Measurements from ENCODE around the gene SIRT2. TPM values are rescaled to one million over a fixed set of nuclear protein-coding genes. Genes with fewer than 3 reads are reported as not detected.
"Not testable (repeated sequence)": the region's sequence is repeated elsewhere in the genome, so short reads cannot be mapped to it uniquely, and the experiment has no call there.

SIRT2 gene
- total RNA-seq, 1 donor from 2014 or later, result 43.5 TPM

GRCh38 chr19:38893341-38893771, 6.1 kb downstream of the SIRT2 start:
- no peak for DNase-seq (ENCODE audit: low read depth)
- H3K4me3 ChIP-seq (ENCODE audit: low read depth, low read length), result no peak overlapping the region
- TF ChIP-seq CTCF (conservative IDR thresholded peaks at IDR 0.05; ENCODE audit: low read depth, low read length), result no peak

GRCh38 chr19:38892841-38893240, 6.6 kb downstream of the SIRT2 start:
- no peak for DNase-seq (ENCODE audit: low read depth)
- no peak overlapping the region for H3K4me3 ChIP-seq (ENCODE audit: low read depth, low read length)
- no peak for TF ChIP-seq CTCF (conservative IDR thresholded peaks at IDR 0.05; ENCODE audit: low read depth, low read length)

- no peak for TF ChIP-seq CTCF (conservative IDR thresholded peaks at IDR 0.05; ENCODE audit: low read depth, low read length)
- no peak for DNase-seq (ENCODE audit: low read depth)
- H3K4me3 ChIP-seq (ENCODE audit: low read depth, low read length), result no peak overlapping the region
These were observed 7.6 kb downstream of the SIRT2 start for GRCh38 chr19:38891771-38892170.

- H3K4me3 ChIP-seq (ENCODE audit: low read depth, low read length), result no peak overlapping the region
- no peak for TF ChIP-seq CTCF (conservative IDR thresholded peaks at IDR 0.05; ENCODE audit: low read depth, low read length)
- DNase-seq (ENCODE audit: low read depth), result no peak
These were observed 8.7 kb downstream of the SIRT2 start for GRCh38 chr19:38890686-38891085.

GRCh38 chr19:38889803-38890202, 9.6 kb downstream of the SIRT2 start:
- no peak for DNase-seq (ENCODE audit: low read depth)
- H3K4me3 ChIP-seq (ENCODE audit: low read depth, low read length), result no peak overlapping the region

DNA sequence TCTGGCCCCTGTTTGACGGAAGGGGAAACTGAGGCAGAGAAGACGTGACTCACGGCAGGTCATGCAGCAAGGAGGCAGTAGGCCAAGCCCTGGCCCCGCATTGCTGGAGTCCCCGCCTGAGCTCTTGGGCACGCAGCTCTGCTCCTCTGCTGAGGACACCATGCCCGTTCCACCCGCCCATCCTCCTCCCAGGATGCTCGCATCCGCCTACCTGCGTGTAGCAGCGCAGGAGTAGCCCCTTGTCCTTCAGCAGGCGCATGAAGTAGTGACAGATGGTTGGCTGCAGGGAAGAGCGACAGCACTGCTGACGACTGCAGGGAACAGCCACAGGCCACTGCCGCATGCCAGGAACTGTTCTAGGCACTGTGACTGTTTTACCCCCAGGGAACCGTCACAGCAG, 10.5 kb downstream of the SIRT2 start:
- DNase-seq (ENCODE audit: low read depth), result no peak
- TF ChIP-seq CTCF (conservative IDR thresholded peaks at IDR 0.05; ENCODE audit: low read depth, low read length), result no peak
- no peak overlapping the region for H3K4me3 ChIP-seq (ENCODE audit: low read depth, low read length)

More at GRCh38 chr19:38889803-38890202, 9.6 kb downstream of the SIRT2 start:
- TF ChIP-seq CTCF (conservative IDR thresholded peaks at IDR 0.05; ENCODE audit: low read depth, low read length), result no peak

DNA sequence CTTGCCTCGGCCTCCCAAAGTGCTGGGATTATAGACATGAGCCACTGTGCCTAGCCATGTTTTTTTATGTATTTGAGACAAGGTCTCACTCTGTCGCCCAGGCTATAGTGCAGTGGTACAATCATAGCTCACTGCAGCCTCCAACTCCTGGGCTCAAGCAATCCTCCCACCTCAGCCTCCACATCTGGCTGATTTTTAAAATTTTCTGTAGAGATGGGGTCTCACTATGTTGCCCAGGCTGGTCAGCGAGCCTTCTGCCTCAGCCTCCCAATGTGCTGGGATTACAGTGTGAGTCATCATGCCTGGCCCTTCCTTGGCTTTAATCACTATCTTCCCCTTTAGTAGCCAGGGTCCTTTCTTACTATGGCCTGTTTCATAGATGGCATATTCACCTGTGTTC, 14.7 kb downstream of the SIRT2 start:
- not testable (repeated sequence) for H3K4me3 ChIP-seq (ENCODE audit: low read depth, low read length); DNase-seq (ENCODE audit: low read depth)

DNA sequence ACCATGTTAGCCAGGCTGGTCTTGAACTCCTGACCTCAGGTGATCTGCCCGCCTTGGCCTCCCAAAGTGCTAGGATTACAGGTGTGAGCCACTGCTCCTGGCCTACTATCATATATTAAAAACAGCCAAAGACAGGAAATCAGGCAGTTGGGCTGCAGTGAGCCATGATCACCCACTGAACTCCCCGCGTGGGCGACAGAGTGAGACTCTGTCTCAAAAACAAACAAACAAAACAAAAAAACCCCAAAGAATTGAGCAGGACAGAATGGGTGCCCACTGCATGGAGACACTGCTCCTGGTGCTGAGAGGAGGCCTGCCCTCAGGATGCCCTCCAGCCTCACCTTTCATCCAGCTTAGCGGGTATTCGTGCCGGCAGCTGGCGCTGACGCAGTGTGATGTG, 16.1 kb downstream of the SIRT2 start:
- H3K4me3 ChIP-seq (ENCODE audit: low read depth, low read length), result no peak overlapping the region

More for the DNA sequence above, 16.1 kb downstream of the SIRT2 start:
- no peak for TF ChIP-seq CTCF (conservative IDR thresholded peaks at IDR 0.05; ENCODE audit: low read depth, low read length)
- DNase-seq (ENCODE audit: low read depth), result no peak

All from epithelial cell of proximal tubule (primary cell).